Ascending aorta (tissue), 2 donors: Measurements from ENCODE around the gene RASL12. TPM values are rescaled to one million over a fixed set of nuclear protein-coding genes. Genes with fewer than 3 reads are reported as not detected.

Experiments
- DNase-seq, 2 donors: peaks; one replicate each; pipeline ENCODE4 v3.0.0-alpha.2; 2019; ENCODE audit warnings: low spot score in 2 of 2
- H3K27ac ChIP-seq, 2 donors: fragments of 200-600 bp; sonication (generic); one replicate each; pipeline ENCODE4 v1.5.1; 2016 to 2017; ENCODE audit warnings: mild to moderate bottlenecking in 1 of 2
- H3K27me3 ChIP-seq: fragments of 200-600 bp; sonication (generic); one replicate; pipeline ENCODE4 v1.5.1; 2017
- H3K36me3 ChIP-seq, 2 donors: fragments of 200-600 bp; sonication (generic); one replicate each; pipeline ENCODE4 v1.5.1; 2016
- H3K4me1 ChIP-seq, 2 donors: fragments of 200-600 bp; sonication (generic); one replicate each; pipeline ENCODE4 v1.5.1; 2016 to 2017; ENCODE audit warnings: mild to moderate bottlenecking in 1 of 2
- H3K4me3 ChIP-seq, 2 donors: fragments of 200-600 bp; sonication (generic); one replicate each; pipeline ENCODE4 v1.5.1; 2016 to 2017; ENCODE audit warnings: mild to moderate bottlenecking in 1 of 2
- H3K9me3 ChIP-seq, 2 donors: fragments of 200-600 bp; sonication (generic); one replicate each; pipeline ENCODE4 v1.5.1; 2016
- intact Hi-C: fragments of 100-400 bp; cut with DNase I; formaldehyde crosslinking; loops from one replicate; pipeline ENCODE4 v1.15.1; 2023
- total RNA-seq: library from RNA; depleted of rRNA; stranded (reverse); fragments of >200 nt; gene quantifications from one replicate; pipeline ENCODE4 v1.1.0, GENCODE V29; 2016
- TF ChIP-seq, protein P1 (sequence below), 3 experiments: fragments of 200-600 bp in 2 of 3; fragments of 450-650 bp in 1 of 3; sonication (generic) in 2 of 3; IDR thresholded peaks; one replicate each; pipeline ENCODE4 v1.5.1; 2016 to 2019; ENCODE audit warnings: antibody characterized with exemption in 3 of 3, mild to moderate bottlenecking in 1 of 3, moderate library complexity in 1 of 3

RASL12 gene
- total RNA-seq, 1 donor from 2014 or later, result 187 TPM

DNA sequence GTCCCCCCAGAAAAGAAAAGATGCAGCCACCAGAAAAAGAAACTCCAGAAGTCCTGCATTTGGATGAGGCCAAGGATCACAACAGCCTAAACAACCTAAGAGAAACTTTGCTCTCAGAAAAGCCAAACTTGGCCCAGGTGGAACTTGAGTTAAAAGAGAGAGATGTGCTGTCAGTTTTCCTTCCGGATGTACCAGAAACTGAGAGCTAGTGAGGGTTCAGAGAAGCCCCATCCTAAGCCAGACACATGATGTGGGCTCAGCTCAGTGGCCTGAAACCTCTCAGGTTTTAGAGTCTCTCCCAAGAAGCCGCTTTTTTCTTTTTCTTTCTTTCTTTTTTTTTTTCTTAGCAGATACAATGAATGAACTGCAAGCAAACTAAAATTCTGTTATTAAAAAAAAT, 14.8 kb downstream of the RASL12 start:
- peaks cover 8 to 38% of the 10 kb centered on the region in 2 donors for H3K4me1 ChIP-seq
- intact Hi-C loops, result loop anchor here (2.0 kb wide), 1 partner anchor 20 kb away; no protein-coding TSS in a partner anchor
- TF ChIP-seq, protein P1, sequence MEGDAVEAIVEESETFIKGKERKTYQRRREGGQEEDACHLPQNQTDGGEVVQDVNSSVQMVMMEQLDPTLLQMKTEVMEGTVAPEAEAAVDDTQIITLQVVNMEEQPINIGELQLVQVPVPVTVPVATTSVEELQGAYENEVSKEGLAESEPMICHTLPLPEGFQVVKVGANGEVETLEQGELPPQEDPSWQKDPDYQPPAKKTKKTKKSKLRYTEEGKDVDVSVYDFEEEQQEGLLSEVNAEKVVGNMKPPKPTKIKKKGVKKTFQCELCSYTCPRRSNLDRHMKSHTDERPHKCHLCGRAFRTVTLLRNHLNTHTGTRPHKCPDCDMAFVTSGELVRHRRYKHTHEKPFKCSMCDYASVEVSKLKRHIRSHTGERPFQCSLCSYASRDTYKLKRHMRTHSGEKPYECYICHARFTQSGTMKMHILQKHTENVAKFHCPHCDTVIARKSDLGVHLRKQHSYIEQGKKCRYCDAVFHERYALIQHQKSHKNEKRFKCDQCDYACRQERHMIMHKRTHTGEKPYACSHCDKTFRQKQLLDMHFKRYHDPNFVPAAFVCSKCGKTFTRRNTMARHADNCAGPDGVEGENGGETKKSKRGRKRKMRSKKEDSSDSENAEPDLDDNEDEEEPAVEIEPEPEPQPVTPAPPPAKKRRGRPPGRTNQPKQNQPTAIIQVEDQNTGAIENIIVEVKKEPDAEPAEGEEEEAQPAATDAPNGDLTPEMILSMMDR (IDR thresholded peaks at IDR 0.05), result no peak
- DNase-seq, result no peak
- H3K27ac ChIP-seq, result no peak overlapping the region
- H3K36me3 ChIP-seq, result peaks cover 44 to 54% of the 10 kb centered on the region in 2 donors
- no peak overlapping the region for H3K4me3 ChIP-seq
- no peaks in the 10 kb centered on the region for H3K27me3 ChIP-seq
- no peaks in the 10 kb centered on the region for H3K9me3 ChIP-seq

- no peaks in the 10 kb centered on the region for H3K9me3 ChIP-seq
- TF ChIP-seq, protein P1 (IDR thresholded peaks at IDR 0.05), result no peak
- H3K36me3 ChIP-seq, result peaks cover 31 to 45% of the 10 kb centered on the region in 2 donors
- intact Hi-C loops, result no loop called here
- peaks cover 8 to 23% of the 10 kb centered on the region in 2 donors for H3K4me1 ChIP-seq
- H3K27ac ChIP-seq, result peak overlapping the region in 1 of 2 donors; percentile 47
- H3K27me3 ChIP-seq, result no peaks in the 10 kb centered on the region
- no peak overlapping the region for H3K4me3 ChIP-seq
- no peak for DNase-seq
Observed at GRCh38 chr15:65051266-65051665, 16.5 kb downstream of the RASL12 start.

GRCh38 chr15:65050270-65050669, 17.5 kb downstream of the RASL12 start:
- intact Hi-C loops, result no loop called here

DNA sequence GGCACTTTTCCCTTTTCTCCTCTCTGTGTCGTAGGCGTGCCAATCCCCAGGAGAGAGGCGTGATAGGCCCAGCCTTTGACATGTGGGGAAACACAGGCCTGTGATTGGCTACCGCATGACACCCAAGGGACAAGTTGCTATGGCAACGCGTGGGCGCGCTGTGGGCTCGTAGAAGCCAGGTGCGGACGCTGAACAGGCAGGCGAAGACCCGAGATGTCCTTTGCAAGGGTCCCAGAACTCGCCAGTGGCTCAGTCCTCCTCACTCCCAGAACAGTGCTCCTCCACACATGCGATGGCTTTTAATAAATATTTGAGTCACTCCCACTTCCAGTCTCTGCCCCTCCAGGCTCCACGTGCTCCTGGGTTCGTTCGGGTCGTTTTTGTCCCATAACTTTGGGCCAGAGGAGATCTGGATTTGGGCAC, 18.4 kb downstream of the RASL12 start:
- H3K36me3 ChIP-seq, result peaks cover 15 to 39% of the 10 kb centered on the region in 2 donors
- H3K27ac ChIP-seq, result peak overlapping the region in 1 of 2 donors; percentile 46
- H3K9me3 ChIP-seq, result no peaks in the 10 kb centered on the region
- intact Hi-C loops, result loop anchor here (5.0 kb wide), 1 partner anchor 138 kb away; the partner anchor contains the start of gene CLPX
- DNase-seq, result peak; percentile 72 to 93
- peak overlapping the region in 1 of 2 donors; percentile 43 for H3K4me3 ChIP-seq
- TF ChIP-seq, protein P1 (IDR thresholded peaks at IDR 0.05), result no peak
- peaks cover 0 to 4% of the 10 kb centered on the region in 2 donors for H3K4me1 ChIP-seq
- no peaks in the 10 kb centered on the region for H3K27me3 ChIP-seq

More at GRCh38 chr15:65050270-65050669, 17.5 kb downstream of the RASL12 start:
- H3K9me3 ChIP-seq, result no peaks in the 10 kb centered on the region
- peaks cover 24 to 41% of the 10 kb centered on the region in 2 donors for H3K36me3 ChIP-seq
- no peak overlapping the region for H3K27ac ChIP-seq
- DNase-seq, result no peak
- TF ChIP-seq, protein P1 (IDR thresholded peaks at IDR 0.05), result no peak
- peaks cover 3 to 13% of the 10 kb centered on the region in 2 donors for H3K4me1 ChIP-seq
- no peak overlapping the region for H3K4me3 ChIP-seq
- no peaks in the 10 kb centered on the region for H3K27me3 ChIP-seq

GRCh38 chr15:65048241-65048640, 19.6 kb downstream of the RASL12 start:
- Histone ChIP-seq H3K36me3 (peaks cover 5 to 31% of the 10 kb centered on the region in 2 donors), H3K9me3 (no peaks in the 10 kb centered on the region), H3K4me1 (peaks cover 0 to 3% of the 10 kb centered on the region in 2 donors), H3K27ac (peak overlapping the region in 1 of 2 donors; percentile 15), H3K27me3 (no peaks in the 10 kb centered on the region), H3K4me3 (no peak overlapping the region)
- intact Hi-C loops, result loop anchor here (5.0 kb wide), 1 partner anchor 139 kb away; the partner anchor contains the start of gene CLPX
- no peak for DNase-seq
- TF ChIP-seq, protein P1 (IDR thresholded peaks at IDR 0.05), result no peak
